HG02840 (cell line): ENCODE measurements around the gene GPR183.

ENCODE experiments used
- ATAC-seq: cut with Tn5 transposase; IDR thresholded peaks from one replicate; pipeline ENCODE4 v1.9.1; 2021; ENCODE audit warnings: mild to moderate bottlenecking, moderate library complexity, moderate number of reproducible peaks; ENCODE audit not compliant: unreplicated experiment, low FRiP score

GPR183 gene

DNA sequence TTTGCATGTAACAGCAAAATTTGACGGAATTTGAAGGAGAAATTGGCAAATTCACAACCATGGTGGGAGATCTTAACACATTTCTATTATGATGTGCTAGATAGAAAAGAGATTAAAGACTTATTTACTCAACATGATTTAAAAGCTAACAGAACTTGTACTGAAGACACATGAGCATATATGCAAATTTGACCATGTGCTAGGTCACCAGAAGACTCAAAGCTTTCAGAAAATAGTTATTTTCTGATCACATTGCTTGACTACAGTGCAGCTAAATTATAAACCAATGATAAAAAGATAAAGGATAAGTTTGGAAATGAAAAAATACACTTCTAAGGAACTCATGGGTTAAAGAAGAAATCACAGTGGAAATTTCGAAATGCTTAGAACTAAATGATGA is 9.1 kb downstream of the GPR183 start:
- no peak for ATAC-seq

DNA sequence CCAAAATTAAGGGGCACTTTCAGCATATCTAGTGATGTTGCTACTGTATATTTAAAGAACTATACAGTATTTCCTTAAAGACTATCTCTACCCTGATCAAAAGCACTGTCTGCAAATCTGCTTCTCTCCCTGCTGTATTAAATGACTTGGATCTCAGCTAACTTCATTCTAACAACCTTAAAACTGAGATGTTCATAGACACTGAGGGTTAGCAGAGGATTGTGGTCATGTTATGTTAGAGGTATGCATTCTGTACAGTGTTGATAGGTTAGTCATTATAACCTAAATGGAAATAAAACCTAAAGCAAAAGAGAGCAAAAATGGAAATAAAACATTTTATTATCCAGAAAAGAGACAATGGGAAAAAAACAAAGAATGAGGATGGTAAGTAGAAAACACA is 9.9 kb downstream of the GPR183 start:
- no peak for ATAC-seq

DNA sequence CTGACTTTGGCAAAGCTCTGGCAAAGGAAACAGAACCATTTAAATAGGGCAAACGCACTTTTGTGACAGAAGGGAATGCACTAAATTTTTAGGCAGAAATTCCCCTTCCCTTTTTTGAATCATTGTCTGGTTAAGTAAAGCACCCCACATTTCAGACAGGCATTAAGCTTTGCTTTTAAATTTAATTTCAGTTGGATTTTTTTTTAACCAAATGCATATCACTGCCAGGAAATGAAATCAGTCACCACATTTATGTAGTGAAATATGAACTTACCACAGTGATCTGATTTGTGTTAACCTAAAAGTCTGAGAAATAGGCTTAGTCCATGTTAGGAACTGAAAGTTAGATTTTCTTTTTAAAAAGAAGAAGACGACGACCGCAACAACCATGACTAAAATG is 10.8 kb downstream of the GPR183 start:
- no peak for ATAC-seq

DNA sequence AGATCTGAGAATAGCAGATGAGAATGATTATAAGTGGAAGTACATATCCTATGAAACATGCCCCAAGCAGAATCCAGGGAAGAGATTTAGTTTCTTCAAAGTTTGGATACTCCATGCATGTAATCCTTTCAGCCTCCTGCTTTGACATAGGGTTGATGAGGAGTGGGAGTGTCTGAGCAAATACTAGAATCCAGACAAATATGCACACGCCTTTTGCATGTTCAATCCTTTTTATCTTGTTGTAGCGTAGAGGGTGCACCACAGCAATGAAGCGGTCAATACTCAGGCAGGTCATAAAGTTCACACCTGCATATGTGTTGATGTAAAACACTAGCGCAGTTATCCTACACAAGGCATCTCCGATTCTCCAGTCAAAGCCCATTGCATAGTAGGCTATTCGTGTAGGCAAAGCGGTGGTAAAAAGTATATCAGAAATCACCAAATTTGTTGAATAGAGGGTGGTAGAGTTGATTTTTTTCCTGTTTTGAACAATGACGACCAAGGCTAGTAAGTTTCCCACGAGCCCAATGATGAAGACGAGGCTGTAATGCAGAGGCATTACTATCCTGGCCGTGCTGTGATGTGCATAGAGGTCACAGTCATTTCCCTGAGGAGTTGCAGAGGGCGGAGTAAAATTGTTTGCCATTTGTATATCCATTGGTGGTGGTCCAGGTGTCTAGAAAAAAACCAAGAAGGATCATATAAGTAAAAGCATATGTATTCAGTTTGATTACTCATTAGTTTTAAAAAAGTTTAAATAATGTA is 11.5 kb downstream of the GPR183 start:
- ATAC-seq = no peak

DNA sequence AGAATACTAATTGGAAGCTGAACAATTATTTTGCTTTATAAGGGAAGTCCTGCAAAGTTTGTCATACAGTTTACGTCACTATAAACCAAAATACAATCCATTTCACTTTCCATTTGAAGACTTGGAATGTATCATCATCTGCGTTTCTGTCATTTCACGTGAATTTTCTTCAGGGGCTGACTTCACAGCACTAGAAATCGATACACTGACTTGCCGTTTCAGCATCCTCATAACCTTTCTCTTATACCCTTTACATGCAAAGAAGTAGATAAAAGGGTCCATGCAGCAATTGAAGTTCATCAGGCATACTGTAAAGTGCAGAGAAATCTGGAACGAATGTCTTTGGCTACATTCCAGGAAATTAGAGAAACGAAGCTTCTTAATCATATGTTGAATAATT is 12.2 kb downstream of the GPR183 start:
- ATAC-seq = no peak

GRCh38 chr13:99294198-99294597 is 13.0 kb downstream of the GPR183 start:
- ATAC-seq = no peak

DNA sequence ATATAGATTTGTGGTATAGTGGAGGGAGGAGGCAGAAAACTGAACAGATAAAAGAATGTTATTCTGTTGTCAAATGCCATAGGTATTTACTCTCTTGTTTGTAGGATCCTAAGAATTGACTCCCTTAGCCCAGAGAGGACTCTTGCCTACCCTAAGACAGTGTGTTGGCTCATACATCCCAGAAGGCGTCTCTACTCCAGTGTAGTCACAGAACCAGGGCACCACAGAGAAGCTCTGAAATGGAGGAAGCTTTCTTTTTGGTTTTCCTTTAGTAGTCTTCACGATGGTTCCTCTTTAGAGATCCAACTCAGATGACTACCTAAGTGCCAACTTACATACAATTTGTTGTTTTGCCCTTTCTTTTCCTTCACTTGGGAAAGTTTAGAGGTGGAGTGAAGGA is 14.0 kb downstream of the GPR183 start:
- no peak for ATAC-seq

- no peak for ATAC-seq
Observed at GRCh38 chr13:99290894-99291293, 16.3 kb downstream of the GPR183 start.

GRCh38 chr13:99289674-99290337 is 17.4 kb downstream of the GPR183 start:
- no peak for ATAC-seq

GRCh38 chr13:99289271-99289670 is 17.9 kb downstream of the GPR183 start:
- ATAC-seq = no peak

- ATAC-seq = peak; percentile 63
Observed at GRCh38 chr13:99288089-99288488, 19.1 kb downstream of the GPR183 start.

GRCh38 chr13:99287551-99287950 is 19.6 kb downstream of the GPR183 start:
- peak; percentile 5 for ATAC-seq

DNA sequence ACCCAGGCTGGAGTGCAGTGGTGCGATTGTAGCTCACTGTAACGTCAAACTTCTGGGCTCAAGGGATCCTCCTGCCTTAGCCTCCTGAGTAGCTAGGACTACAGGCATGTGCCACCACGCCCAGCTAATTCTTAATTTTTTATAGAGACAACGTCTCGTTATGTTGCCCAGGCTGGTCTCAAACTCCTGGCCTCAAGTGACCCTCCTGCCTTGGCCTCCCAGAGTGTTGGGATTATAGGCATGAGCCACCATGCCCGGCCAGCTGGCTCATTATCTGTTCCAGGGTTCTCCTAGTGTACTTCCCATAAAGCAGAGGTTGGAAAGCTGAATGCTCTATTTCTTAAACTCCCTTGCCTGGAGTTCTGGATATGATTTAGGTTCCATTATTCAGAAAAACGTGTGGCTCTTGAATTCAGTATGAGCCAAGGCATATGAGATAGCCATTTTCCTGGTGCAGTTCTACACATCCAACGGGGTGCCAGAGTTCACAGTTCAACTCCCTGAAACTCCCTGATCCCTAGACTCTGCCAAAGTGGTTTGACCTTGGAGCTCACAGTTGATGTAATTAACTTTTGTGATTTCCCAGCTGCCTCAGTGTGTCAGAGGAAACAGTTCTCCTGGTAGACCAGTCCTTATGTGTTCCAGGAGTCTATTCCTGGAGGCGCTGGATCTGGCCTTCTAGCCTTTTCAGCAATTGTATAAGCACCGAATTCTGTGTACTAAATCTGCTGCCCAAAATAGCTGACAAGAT is 21.6 kb downstream of the GPR183 start:
- ATAC-seq = no peak

- ATAC-seq = peak; percentile 67
Observed at GRCh38 chr13:99282264-99283231, 24.7 kb downstream of the GPR183 start.

GRCh38 chr13:99281811-99282263 is 25.4 kb downstream of the GPR183 start:
- ATAC-seq = peak; percentile 55

- ATAC-seq = no peak
Observed at GRCh38 chr13:99280166-99280565, 27.0 kb downstream of the GPR183 start.

DNA sequence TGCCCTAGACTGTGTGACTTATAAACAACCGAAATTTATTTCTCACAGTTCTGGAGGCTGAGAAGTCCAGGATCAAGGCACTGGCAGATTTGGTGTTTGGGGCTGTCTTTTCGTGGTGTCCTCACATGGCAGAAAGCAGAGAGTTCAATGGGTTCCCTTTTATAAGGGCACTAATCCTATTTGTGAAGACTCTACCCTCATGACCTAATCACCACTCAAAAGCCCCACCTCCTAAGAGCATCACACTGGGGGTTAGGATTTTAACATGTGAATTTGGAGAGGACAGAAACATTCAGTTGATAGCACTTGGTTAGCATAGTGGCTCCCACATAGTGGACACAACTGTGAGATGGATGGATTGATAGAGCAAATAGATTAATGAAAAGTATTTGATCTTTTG is 27.6 kb downstream of the GPR183 start:
- ATAC-seq = no peak

- ATAC-seq = no peak
Observed at GRCh38 chr13:99278843-99279242, 28.4 kb downstream of the GPR183 start.

DNA sequence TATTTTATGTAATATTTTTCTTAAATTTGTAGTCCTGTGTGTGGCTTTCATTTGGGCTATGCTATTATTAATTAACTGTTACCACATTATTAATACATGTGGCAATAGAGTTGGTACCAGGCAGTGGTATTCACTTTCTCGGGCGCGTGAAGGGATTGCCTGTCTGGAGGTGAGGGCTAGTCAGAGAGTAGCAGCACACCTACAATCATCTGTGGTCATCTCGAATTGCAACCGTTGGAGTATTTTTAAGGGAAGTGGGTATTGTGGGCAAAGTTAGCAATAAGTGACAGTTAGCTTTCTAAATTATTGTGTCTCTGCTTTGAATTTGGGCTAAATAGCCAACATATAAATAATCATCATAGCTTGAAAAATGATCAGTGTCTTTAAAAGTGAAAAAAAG is 29.0 kb downstream of the GPR183 start:
- ATAC-seq = no peak

GRCh38 chr13:99277629-99278028 is 29.6 kb downstream of the GPR183 start:
- ATAC-seq = no peak
